HG02763 (cell line): ENCODE data around the gene RETREG3.

ENCODE experiments used
- ATAC-seq: cut with Tn5 transposase; IDR thresholded peaks from one replicate; pipeline ENCODE4 v1.9.1; 2021; ENCODE audit warnings: mild to moderate bottlenecking, moderate library complexity; ENCODE audit not compliant: unreplicated experiment

RETREG3 gene

GRCh38 chr17:42536372-42537155 is 72.6 kb downstream of the RETREG3 start:
- ATAC-seq: peak; percentile 70

GRCh38 chr17:42536048-42536371 is 73.2 kb downstream of the RETREG3 start, which contains the start of gene NAGLU:
Gene NAGLU (plus strand): TSS chr17:42536241. CDS start chr17:42536273, 32 bp downstream.
- ATAC-seq: peak; percentile 81

- ATAC-seq: no peak
Observed at GRCh38 chr17:42535155-42536047, 73.8 kb downstream of the RETREG3 start.

- ATAC-seq: no peak
Observed at GRCh38 chr17:42531455-42532354, 77.5 kb downstream of the RETREG3 start.

- ATAC-seq: no peak
Observed at GRCh38 chr17:42530952-42531454, 78.2 kb downstream of the RETREG3 start.
